GM18870 (cell line): ENCODE measurements around the gene CIBAR2.

Source experiments
- ATAC-seq: cut with Tn5 transposase; IDR thresholded peaks from one replicate; pipeline ENCODE4 v1.9.1; 2021; ENCODE audit warnings: moderate library complexity; ENCODE audit not compliant: unreplicated experiment

CIBAR2 gene

DNA sequence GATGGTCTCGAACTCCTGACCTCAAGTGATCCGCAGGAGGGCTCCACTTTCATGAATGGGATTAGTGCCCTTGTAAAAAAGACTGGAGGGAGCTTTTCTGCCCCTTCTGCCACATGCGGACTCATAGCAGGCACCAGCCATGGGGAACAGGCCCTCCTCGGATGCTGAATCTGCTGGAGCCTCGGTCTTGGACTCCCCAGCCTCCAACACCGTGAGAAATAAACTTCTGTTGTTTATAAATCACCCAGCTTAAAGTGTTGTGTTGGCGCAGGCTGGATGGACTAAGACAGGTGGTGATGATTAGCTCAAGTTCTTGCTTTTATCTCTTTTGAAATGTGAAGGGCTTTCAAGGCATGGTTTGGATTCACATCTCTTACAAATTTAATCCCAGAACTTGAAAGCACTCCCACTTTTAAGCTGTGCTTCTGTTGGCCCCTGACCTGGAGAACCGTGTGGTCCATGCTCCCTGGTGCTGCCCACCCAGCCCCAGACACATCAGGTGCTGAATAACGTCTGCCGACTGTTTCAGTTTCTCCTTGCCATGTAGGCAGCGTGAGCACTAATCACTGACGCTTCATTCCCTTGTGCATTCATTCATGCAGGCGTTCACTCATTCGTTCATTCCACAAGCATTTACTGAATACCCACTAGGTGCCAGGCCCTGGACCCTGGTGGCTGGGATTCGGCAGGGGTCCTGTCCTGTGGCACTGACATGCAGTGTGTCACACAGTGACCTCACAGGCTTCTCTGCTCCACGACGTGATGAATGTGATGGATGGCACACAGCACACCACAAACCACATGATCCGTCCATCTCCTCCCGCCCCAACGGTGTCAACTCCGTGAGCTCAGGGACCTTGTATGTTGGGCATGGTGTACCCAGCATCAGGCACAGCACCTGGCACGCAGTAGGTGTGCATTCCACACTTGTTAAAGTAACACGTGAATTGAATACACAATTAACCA, 8.9 kb downstream of the CIBAR2 start:
- no peak for ATAC-seq

DNA sequence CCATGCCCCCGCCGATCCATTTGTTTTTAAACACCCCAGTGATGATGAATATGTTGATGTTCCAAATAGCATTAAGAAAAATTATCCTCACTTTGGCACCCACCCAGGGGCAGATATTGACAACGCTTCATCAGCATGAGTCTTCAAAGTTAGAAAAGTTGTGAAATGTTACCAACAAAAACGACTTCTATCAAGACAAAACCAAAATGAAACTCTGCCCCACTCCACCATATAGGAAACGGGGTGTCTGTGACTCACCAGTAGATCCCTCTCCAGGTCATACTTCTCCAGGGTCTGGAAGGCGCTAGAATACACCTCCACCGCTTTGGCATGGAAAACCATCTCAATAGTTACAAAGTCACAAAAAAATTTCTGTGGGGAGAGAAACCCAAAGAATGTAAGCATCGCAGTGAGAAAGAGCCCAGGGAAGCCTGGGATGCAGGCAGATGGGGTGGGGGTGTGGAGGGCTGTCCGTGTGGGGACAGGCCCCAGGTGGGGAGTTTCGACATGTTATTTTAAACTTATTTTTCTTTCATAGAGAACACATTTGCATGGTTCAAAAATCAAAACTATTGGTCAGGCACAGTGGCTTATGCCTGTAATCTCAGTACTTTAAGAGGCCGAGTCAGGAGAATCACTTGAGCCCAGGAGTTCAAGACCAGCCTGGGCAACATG, 10.2 kb downstream of the CIBAR2 start:
- no peak for ATAC-seq

DNA sequence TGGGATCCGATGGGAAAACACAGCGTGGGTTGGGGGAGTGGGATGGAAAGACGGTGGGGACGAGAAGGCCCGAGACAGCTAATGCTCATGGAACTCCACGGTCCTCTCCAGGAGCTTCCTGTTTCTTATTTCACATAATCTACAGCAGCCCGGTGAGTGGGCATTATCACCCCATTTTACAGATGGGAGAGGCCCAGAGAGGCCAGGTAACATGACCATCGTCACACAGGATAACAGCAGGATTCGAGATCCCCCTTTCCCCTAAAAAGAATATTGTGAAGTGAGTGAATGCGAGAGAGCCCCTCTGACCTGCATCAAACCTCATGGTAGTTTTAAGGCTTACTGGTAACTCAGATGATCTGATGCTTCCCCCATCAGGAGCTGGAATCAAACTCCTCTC, 12.0 kb downstream of the CIBAR2 start:
- ATAC-seq: no peak

DNA sequence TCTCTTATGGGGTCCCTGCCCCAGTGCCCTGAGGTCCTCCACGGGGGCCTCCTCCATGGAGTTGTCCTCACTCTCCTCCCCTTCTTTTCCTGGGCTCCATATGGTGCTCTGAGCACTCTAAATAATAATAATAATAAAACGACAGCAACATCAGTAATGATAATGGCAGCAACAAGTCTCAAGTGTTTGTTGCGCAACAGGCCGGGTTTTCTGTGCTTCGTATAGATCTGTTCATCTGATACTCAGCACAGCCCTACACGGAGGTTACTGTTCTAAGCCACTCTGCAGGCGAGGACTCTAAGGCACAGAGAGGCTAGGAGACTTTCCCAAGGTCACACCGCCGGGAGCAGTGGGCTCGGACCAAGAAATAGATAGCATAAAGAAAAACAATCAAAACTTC, 13.7 kb downstream of the CIBAR2 start:
- ATAC-seq: no peak

DNA sequence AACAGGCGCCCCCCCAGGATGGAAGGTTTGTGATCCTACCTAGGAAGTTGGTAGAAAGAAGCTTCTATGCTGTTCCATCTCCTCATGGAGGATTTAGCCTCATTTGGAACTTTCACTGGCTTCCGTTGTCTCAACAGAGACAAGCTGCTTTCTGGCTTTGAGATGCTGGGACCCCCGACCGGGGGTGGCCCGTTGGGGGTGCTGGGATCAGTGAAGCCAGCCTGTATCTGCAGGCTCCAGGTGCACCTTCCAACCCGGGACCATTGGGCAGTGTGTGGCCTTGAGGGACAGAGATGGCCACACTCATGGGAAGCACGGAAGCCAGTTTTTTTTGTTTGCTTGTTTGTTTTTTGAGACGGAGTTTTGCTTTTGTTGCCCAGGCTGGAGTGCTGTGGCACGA, 15.4 kb downstream of the CIBAR2 start:
- ATAC-seq: no peak

DNA sequence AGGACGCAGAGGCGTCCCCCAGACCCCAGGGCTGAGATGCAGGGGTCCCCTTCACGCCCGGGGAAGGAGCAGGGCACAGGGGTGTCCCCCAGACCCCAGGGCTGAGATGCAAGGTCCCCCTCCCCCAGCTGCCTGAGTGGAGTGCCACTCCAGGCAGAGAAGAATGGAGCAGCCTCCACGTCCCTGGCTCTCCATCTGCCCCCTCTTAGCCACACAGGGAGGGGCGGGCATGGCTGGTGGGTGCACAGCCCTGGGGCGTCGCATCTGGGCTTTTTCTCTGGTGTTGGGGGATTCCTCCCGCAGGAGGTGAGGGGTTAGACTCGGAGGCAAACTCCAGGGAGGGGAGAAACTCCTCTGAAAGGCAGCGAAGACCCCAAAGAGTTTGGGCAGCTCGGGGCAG, 17.5 kb downstream of the CIBAR2 start:
- ATAC-seq: no peak

DNA sequence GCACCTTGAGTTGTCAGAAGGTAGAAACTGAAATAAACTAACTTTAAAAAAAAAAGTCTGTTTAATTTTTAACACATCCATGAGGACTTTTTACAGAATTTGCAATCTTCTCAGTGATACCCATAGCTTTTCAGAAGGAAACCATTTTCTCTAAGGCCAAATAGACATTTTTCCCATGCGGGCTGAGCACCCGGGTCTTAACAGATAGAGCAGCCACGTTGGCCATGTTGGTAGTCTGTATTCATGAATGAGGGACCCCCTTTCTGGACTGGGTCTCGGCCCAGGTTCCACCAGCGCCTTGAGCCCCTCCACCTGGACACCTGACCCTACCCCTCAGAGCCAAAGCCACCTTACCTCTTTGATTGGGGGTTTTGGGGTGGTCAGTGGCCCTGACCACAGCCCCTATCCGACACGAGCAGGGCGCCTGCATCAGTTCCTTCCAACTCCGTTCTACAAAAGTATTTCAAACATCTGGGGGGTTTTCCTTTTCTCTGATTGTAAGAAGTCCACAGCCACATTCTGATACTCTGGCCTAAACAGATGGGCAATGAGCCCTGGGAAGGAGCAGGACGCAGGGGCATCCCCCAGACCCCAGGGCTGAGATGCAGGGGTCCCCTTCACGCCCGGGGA, 18.0 kb downstream of the CIBAR2 start:
- no peak for ATAC-seq

DNA sequence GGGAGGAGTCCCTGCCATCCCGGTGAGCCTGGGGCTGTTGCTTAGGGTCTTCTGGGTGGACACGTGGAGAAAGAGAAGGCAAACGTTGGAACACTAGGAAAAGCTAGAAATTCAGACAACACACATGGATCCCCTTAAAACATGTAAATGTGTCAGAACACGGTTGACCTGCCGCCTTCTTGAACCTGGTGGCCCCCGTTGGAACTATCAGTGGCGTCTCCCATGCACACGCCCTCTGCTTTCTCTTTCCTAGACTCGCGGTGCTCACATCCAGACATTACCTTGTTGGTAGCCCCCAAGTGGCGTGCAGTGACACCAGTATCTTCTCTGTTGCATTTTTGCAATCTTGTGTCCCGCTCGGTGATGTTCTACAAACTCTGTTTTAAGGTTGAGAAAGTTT, 18.6 kb downstream of the CIBAR2 start:
- no peak for ATAC-seq

DNA sequence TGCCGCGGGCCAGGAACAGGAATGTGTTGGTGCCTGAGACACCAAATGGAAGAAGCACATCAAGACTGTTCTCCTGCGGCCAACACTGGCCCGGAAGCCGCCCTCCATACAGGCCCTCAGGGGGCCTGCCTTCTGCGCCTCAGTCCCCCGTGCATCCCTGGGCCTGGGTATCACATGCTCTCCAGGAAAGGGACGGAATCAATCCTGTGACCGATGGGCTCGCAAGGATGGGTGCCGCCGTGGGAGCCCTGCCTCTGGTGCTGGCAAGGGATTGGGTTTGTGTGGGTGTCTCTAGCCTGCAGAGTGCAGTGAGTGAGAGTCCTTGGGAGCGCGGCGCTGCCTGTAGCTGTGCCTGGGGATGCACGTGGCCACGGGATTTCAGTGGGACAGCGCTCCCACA, 19.4 kb downstream of the CIBAR2 start:
- no peak for ATAC-seq

DNA sequence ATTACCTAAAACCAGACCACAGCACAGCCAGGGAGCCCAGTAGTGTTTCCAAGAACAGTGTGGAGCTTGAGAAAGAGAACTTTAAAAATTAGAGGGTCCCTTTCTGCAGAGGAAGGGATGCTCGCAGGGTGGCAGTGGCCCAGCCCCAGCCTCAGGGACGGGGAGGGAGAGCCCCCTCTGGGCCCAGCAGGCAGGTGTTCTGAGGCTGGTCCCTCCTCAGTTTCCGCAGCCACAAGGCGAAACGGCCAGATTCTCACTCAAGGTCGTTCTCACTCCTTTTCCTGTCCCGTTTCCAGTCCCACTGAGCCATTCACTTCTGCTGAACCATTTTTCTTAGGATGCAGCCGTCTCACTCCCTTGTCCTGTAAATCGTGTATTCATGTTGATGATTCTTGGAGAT, 20.0 kb downstream of the CIBAR2 start:
- no peak for ATAC-seq

DNA sequence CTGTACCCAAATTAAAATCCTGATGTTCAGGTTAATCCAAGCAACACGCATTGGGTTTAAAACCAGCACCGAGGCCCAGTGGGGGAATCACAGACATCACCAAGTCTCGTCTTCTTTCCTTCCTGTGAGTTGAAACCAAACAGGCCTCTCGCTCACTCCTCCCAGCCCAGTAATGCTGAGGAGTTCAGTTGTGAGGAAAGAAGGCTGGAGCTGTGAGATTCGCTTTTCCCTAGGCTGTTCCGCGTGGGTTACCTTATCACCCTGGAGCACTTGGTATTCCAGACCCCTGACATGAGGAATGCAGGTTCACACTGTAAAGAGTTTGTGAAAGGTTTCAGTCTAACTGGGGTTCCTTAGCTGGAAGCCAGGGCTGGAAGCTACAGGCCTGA, 20.8 kb downstream of the CIBAR2 start:
- ATAC-seq: no peak

DNA sequence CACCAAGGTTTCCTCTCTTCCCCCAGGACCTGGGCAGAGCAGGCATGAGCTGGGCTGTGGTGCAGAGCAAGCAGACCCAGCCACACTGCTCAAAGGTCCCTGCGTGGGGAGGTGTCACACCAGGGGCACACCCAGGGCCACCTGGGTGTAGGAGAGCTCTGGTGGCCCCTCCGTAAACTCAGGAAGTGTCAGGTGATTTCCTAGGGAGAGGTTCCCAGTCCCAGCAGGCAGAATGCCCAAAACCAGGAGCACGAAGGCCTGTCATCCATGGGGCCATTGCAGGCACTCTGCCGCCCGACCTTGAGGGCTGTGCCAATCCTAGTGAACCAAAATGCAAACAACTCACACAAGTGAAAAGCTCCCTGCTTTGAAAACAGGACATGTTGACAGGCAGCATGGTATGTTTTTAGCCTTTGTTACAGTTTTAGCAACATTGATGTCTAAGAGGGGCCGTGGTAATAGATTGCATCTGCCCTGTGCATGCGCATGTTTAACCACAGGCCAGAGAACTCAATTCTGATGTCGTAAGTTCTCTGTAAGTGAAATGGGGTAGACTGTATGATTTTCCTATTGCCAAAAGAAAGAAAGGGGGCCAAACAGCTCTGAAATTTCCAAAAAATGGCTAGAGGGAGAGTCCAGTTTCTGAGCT, 21.3 kb downstream of the CIBAR2 start:
- no peak for ATAC-seq

DNA sequence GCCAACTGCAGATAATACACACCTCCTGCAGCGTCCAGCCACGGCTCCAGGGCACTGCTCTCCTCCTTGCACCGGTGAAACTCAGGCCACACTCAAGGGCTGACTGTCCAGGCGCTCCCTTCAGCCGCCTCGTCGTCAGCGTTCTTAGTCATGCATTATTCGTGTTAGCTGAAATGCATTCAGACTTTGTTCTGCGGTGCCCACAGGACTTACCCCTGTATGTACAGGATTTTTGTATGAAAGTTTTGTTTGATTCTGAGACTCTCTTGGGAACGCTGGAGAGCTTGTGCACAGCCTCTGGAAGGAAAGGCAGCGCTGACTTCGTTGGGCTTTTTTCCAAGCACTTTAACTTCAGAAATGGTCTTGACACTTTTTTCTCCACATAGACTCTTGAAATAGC, 22.1 kb downstream of the CIBAR2 start:
- no peak for ATAC-seq

DNA sequence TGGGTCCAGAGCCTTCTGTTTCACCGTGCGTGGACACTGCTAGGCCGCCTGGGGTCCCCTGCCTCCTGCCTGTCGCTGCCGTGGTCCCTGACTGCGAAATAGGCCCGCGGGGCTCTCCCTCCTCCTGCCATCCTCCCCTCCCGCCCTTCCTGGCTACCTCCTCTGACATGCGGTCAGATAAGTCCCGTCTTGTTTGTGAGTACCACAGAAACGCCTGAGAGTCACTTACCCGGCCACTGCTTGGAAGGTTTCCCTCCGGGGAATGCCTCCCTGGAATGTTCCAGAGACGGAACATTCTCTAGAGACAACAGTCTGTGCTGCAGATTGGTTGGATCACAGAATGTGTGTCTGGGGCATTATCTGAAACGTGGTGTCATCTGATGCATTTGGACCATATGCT, 22.7 kb downstream of the CIBAR2 start:
- no peak for ATAC-seq

DNA sequence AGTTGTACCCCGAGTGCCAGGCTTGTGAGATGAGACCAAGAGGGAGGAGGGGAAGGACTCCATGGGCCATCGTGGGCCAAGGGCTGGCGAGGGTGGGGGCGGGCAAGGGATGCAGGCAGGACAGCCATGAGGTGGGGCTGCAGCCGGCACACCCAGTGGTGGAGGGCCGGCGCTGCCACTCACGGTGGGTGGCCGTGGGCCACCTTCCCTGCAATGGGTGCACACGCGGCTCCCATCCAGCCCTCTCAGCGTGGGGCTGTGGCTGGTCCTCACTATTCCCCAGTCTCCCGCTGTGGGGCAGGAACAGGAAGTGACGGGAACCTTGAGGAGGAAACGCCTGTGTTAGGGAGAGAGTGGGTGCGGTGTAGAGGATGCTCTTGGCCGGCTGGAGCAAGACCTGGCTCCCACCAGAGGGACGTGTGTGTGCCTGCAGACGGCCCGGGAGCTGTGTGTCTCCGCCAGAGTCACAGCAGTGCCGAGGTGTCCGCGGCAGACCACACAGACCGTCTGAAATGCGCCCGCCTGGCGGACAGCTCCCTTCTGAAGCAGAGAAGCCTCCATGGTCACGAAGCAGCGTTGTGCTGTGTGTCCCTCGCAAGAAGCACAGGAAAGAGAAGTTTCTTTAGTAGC, 23.6 kb downstream of the CIBAR2 start:
- ATAC-seq: no peak

DNA sequence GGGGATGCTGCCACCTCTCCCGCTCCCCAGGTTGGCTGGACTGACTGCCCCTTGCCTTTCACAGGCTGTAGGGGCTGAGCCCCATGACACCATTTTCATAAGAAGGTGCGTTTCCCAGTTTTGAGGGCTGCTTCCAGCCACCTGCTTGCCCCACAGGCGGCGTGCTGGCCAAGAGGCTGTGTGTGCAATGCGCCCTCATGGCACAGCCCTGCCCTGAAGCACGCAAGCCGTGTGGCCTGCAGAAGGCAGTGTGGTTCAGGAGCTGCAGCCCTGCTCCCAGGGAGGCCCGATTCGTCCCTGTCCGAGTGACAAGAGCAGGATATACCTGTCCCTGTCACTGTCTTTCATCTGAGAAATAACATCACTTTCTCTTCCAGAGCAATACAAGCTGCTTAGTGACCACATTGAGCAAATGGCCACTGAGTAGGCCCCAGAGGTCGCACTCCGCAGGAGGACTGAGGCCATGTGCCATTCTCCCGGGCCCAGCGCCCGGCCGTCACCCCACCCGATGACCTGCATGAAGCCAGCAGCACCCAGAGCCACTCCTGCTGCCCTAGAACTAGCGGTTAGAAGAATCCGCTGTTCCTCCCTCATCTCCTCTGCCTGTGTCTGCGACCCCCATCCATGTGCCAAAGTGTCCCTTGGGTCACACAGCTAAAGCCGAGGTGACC, 24.2 kb downstream of the CIBAR2 start:
- no peak for ATAC-seq

DNA sequence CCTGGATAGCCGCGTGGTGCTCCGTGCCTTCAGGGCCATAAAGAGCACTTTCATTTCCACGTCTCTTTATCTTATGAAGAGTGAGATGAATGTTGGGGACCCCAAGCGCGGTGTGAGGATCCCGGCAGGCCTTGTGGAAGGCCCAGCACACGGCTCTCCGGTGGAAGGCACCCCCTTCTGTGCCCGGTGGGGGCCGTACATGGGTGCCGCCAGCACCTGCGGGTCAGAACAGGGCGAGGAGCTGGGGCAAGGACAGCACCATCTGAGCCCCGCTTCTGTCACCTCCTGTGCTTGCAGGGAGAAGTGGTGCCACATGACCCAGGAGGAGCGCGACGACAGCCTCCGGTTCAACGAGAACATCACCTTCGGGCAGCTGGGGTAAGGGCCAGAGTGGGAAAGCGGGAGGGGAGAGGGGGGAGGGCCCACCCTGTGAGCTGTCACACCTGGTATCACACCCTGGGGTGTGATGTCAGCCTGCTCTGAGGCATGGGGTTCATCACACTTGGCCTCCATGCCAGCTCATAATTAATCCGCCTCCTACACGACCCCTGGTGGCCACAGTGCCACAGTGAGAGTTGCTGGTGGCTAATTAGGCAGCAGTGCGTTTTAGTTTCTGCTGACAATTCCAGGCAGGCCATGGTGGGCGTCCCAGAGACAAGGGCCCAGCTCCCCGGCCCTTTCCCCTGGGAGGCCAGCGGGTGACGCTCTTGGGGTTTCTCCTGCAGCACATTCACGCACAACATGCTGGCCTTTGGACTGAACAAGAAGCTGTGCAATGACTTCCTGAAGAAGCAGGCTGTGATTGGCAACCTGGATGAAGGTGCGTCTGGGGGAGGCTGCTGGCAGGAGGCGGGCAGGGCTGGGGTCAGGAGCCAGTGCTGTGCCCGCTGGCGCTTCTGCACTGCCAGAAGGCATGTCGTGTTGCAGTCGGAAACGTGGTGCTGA, 25.7 kb downstream of the CIBAR2 start:
- ATAC-seq: no peak

DNA sequence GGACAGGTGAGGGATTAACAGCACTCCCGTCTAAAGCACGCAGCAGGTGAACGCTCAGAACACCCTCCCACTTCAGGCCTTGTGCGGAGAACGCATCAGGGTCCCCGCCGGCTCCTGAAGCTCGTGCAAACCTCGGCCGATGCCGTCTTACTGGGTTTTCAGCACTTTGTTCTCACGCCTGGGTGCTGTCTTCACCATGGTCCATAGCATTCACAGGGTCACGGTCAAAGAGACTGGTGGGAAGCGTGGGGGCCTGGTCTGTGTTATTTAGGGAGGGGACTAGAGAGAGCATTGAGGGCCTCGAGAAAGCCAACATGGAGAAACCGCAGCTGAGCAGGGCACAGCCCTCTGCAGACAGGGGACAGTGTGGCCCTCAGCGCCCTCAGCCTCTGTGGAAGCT, 26.6 kb downstream of the CIBAR2 start:
- ATAC-seq: no peak

DNA sequence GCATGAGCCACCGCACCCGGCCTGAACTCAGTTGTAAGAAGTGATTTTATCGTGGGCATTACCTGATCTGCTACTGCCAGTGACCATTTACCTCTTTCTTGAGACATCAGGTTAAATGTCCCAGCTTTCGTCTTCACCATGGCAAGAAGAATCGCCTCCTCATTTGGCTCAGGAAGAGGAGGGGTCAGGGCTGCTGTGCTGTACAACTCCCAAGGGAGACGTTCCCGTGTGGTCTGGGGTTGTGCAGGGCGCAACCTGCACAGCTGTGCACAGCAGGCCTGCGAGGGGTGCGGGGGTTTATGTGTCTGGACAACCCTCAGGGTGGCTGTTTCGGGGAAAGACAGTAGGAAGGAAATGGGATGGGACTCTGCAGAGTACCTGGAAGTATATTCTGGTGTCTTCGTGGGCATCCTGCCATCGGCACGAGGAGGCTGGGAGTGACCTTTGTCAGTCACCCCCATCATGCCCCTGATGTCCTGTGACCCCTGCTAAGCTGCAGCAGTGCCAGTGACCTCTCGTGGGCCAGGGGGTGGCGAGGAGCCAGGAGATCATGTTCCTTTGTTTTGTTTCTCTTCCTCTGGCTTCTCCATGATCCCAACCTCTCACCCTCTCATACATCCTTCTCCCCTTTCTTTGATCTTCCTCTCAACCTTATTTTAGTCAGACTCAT, 27.3 kb downstream of the CIBAR2 start:
- ATAC-seq: no peak
